T-helper 17 cell (primary cell): ENCODE measurements around the gene PIGV. TPM values are rescaled to one million over a fixed set of nuclear protein-coding genes. Genes with fewer than 3 reads are reported as not detected.

ENCODE experiments used
- ATAC-seq: fragments of 150-1000 bp; cut with Tn5 transposase; 2 replicates; pipeline ENCODE4 v1.10.0; 2021; ENCODE audit warnings: mild to moderate bottlenecking, moderate library complexity
- DNase-seq, 3 donors: peaks; one replicate each; pipeline versions ENCODE4 v3.0.0 to v3.0.0-alpha.2; 2020 to 2021
- H3K9me3 ChIP-seq: one replicate; pipeline ENCODE4 v1.7.0; 2013; ENCODE audit warnings: low read length, mild to moderate bottlenecking; ENCODE audit not compliant: control insufficient read depth, poor library complexity, severe bottlenecking
- H3K27ac Mint-ChIP-seq: one replicate; pipeline ENCODE4 v1.8.0; 2022; ENCODE audit warnings: mild to moderate bottlenecking, moderate library complexity, mixed read lengths
- H3K27me3 Mint-ChIP-seq: one replicate; pipeline ENCODE4 v1.8.0; 2022; ENCODE audit warnings: mixed read lengths
- H3K36me3 Mint-ChIP-seq: one replicate; pipeline ENCODE4 v1.8.0; 2022; ENCODE audit warnings: low read depth, mixed read lengths
- H3K4me1 Mint-ChIP-seq: one replicate; pipeline ENCODE4 v1.8.0; 2022; ENCODE audit warnings: mild to moderate bottlenecking, mixed read lengths
- H3K4me3 Mint-ChIP-seq: one replicate; pipeline ENCODE4 v1.8.0; 2022; ENCODE audit warnings: mild to moderate bottlenecking, moderate library complexity, mixed read lengths
- total RNA-seq, 4 donors: library from RNA in 2 of 4; stranded (reverse) in 2 of 4; gene quantifications; one replicate each; pipeline ENCODE4 v1.2.3 and lab custom pipeline; 2022 to 2026

PIGV gene
- total RNA-seq, 2 donors from 2014 or later, result 12.0 to 14.3 TPM

DNA sequence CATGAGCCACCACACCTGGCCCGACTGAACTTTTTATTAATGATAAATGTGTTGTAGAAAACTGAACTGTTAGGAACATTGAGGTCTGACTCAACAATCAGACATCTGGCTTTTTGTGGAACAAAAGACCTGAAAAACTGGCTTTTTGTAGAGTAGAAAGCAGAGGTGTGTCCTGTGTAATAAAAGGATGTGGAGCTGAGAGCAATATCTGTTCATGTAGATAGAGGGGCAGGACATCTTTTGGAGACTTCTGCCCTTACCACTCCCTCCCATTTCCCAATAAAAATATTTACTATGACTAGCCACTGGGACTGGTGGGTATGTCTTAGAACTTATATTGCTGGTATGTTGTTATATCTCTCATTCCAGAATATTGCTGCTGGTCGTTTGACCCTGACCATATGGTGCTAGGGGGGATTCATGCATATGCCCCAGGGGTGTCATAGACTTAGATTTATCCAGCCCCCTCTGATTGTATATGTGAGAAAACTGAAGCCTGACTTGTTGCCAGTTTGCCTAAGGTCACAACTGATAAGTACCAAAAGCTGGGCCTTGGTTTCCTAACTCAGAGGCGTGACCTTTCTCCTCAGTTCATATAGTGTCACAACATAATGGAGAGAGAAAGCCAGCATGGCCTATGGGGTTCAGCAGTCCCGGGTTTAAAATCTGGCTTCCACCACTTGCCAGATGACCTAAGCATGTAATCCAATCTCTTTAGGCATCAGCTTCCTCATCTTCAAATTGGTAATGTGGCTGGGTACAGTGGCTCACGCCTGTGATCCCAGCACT, 33.5 kb upstream of the PIGV start:
- no peak for DNase-seq
- Mint-ChIP-seq H3K27ac (peak overlapping the region; percentile 39), H3K4me3 (no peak overlapping the region), H3K27me3 (no peaks in the 10 kb centered on the region), H3K36me3 (no peaks in the 10 kb centered on the region), H3K4me1 (peaks cover 38% of the 10 kb centered on the region)
- ATAC-seq, result no peak
- H3K9me3 ChIP-seq, result no peaks in the 10 kb centered on the region

DNA sequence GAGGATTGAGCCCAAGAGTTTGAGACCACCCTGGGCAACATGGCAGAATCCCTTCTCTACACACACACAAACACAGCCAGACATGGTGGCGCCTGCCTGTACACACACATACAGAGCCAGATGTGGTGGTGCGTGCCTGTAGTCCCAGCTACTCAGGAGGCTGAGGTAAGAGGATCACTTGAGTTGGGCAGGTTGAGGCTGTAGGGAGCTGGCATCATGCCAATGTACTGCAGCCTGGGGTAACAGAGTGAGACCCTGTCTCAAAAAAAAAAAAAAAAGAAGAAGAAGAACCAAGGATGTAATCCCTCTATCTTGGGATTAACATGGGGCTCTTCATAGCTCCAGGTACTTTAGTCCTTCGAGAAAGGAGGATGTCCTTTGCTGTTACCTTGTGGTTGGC, 29.4 kb upstream of the PIGV start:
- H3K27ac Mint-ChIP-seq, result no peak overlapping the region
- peaks cover 6% of the 10 kb centered on the region for H3K36me3 Mint-ChIP-seq
- DNase-seq (no peak), ATAC-seq (no peak)
- no peaks in the 10 kb centered on the region for H3K9me3 ChIP-seq
- no peak overlapping the region for H3K4me3 Mint-ChIP-seq
- no peaks in the 10 kb centered on the region for H3K27me3 Mint-ChIP-seq
- peaks cover 25% of the 10 kb centered on the region for H3K4me1 Mint-ChIP-seq

DNA sequence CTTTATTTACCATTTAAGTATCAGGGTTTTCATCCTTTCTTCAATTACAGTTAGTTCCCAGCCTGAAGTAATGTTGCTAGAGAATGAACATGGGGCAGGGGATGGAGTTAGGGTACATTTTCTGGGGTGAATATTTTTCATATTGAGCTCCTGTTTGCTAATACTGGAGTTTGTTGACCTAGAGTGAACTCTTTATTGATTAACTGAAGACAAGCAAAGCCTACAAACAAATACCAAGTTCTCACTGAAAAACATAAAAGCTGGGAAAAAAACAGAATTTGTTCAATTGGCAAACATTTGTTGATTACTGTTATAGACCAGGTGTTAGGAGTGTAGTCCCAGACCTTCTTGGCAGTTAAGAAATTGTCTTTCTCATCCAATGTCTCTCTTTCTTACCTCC, 28.2 kb upstream of the PIGV start:
- H3K4me3 Mint-ChIP-seq, result no peak overlapping the region
- H3K4me1 Mint-ChIP-seq, result peaks cover 18% of the 10 kb centered on the region
- ATAC-seq, result no peak
- H3K27me3 Mint-ChIP-seq, result no peaks in the 10 kb centered on the region
- peak overlapping the region; percentile 66 for H3K27ac Mint-ChIP-seq
- no peak for DNase-seq
- H3K36me3 Mint-ChIP-seq, result peaks cover 6% of the 10 kb centered on the region
- H3K9me3 ChIP-seq, result no peaks in the 10 kb centered on the region

DNA sequence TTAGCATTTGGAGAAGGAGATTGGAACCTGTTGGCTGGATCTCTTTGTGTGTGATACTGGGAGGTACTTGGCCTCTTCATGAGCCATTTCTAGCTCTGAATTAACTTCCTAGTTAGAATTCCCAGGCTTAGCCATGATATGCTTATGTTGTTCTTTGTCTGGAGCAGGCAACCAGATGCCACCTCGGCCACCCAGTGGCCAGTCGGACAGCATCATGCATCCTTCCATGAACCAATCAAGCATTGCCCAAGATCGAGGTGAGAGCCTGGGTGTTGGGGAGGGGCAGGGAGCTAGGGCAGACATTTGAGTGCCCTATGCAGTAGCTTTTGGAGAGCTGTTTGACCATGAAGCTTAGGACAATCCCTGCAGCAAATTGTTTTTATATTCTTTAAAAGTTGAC, 26.5 kb upstream of the PIGV start:
- peaks cover 18% of the 10 kb centered on the region for H3K4me1 Mint-ChIP-seq
- H3K9me3 ChIP-seq, result no peaks in the 10 kb centered on the region
- DNase-seq (no peak), ATAC-seq (no peak)
- H3K36me3 Mint-ChIP-seq, result peaks cover 6% of the 10 kb centered on the region
- H3K27me3 Mint-ChIP-seq, result no peaks in the 10 kb centered on the region
- H3K27ac Mint-ChIP-seq, result peak overlapping the region; percentile 66
- no peak overlapping the region for H3K4me3 Mint-ChIP-seq

DNA sequence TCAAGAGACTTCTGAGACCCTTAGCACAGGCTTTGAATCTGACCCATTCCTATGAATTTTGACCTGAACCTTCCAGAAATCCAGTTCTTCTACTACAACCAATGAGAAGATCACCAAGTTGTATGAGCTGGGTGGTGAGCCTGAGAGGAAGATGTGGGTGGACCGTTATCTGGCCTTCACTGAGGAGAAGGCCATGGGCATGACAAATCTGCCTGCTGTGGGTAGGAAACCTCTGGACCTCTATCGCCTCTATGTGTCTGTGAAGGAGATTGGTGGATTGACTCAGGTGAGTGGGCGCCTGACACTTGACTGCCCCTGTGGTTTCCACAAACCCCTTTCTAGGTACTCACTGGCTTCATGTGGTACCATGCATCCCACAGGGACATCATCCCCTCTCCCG, 20.0 kb upstream of the PIGV start:
- DNase-seq, result no peak
- H3K4me3 Mint-ChIP-seq, result no peak overlapping the region
- H3K27me3 Mint-ChIP-seq, result no peaks in the 10 kb centered on the region
- peaks cover 3% of the 10 kb centered on the region for H3K4me1 Mint-ChIP-seq
- ATAC-seq, result no peak
- H3K36me3 Mint-ChIP-seq, result peaks cover 2% of the 10 kb centered on the region
- no peaks in the 10 kb centered on the region for H3K9me3 ChIP-seq
- H3K27ac Mint-ChIP-seq, result peak overlapping the region; percentile 76

DNA sequence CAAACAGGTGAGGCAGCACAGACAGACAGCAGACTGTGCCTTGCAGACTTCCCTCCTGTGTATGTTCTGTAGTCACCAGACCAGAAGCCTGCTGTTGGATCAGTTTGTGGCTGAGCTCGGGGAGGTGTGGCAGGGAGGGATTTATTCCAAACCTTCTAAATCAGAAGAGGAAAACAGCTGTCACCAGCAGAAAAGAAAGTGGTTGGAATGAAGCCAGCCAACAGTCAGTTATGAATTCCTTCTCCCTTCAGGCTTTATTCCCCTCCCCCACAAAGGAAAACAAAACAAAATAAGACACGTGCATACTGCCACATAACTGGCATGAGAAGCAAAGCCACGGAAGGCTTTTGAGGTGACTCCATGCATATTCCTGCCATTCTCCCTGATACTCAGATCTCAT, 19.0 kb upstream of the PIGV start:
- DNase-seq, result no peak
- no peak for ATAC-seq
- peaks cover 5% of the 10 kb centered on the region for H3K4me1 Mint-ChIP-seq
- no peak overlapping the region for H3K4me3 Mint-ChIP-seq
- no peaks in the 10 kb centered on the region for H3K9me3 ChIP-seq
- H3K27me3 Mint-ChIP-seq, result no peaks in the 10 kb centered on the region
- H3K36me3 Mint-ChIP-seq, result peaks cover 8% of the 10 kb centered on the region
- H3K27ac Mint-ChIP-seq, result peak overlapping the region; percentile 76

DNA sequence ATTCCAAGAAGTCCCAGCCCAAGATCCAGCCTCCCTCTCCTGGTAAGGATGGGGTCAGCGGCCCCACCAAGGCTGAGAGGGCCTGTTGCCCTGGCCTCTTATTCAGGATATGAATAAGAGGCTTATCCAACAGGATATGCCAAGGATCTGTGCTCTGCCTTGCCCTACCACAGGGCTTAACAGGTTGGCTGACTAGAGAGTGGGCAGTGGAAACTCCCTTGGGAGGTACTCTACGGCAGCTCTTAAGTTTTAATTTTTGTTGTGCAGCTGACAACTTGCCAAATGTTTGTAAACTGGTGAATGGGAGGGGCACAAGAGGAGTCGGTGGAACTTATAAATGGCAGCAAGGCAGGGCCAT, 16.5 kb upstream of the PIGV start:
- Mint-ChIP-seq H3K27ac (peak overlapping the region; percentile 75), H3K36me3 (peaks cover 8% of the 10 kb centered on the region), H3K4me3 (no peak overlapping the region), H3K27me3 (no peaks in the 10 kb centered on the region), H3K4me1 (peaks cover 8% of the 10 kb centered on the region)
- no peaks in the 10 kb centered on the region for H3K9me3 ChIP-seq
- ATAC-seq (no peak), DNase-seq (no peak)

DNA sequence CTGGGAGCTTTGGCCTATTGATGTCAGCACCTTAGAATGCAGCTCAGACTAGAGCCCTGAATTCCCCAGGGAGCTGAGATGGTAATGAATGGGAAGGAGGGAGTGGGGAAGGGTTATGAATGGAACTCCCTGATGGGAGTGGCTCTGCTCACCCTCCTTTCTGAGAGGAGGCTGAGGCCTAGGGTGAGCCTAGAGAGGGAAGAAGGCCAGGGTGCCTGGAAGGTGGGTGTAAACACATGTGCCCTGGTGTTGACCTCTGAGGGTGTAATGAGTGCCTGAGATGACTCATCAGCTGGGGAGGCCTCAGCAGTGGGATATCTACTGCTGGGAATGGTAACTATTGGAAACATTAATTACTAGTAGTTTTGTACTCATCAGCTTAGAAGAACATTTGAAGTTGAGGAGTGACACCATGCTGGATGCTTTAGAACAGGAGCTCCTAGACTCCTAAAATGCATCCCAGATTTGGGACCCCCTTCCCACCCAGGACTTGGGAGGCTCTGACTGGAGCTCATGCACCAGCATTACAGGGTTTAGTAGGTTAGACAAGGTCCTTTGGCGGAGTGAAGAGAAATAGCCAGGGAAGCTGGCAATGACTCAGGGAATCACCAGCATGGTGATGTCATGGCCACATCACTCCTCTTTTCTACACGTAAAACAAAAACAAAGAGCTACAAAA, 16.0 kb upstream of the PIGV start:
- H3K27me3 Mint-ChIP-seq, result no peaks in the 10 kb centered on the region
- no peaks in the 10 kb centered on the region for H3K9me3 ChIP-seq
- H3K4me1 Mint-ChIP-seq, result peaks cover 8% of the 10 kb centered on the region
- DNase-seq (no peak), ATAC-seq (no peak)
- peak overlapping the region; percentile 75 for H3K27ac Mint-ChIP-seq
- peaks cover 8% of the 10 kb centered on the region for H3K36me3 Mint-ChIP-seq
- no peak overlapping the region for H3K4me3 Mint-ChIP-seq

DNA sequence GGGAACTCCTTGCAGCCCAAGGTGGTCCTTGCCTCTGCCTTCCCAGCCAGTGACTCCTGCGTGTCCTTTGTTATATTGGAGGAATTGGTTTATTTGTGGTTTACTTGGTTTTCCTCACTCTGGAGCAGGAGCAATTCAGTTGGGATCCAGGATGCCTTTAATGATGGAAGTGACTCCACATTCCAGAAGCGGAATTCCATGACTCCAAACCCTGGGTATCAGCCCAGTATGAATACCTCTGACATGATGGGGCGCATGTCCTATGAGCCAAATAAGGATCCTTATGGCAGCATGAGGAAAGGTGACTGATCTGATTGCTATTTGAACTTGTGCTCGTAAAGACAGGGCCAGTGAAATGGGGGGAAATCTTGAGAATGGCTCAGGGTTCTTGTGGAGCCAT, 15.1 kb upstream of the PIGV start:
- DNase-seq (no peak), ATAC-seq (no peak)
- Mint-ChIP-seq H3K27me3 (no peaks in the 10 kb centered on the region), H3K27ac (peak overlapping the region; percentile 70), H3K4me3 (no peak overlapping the region), H3K36me3 (peaks cover 8% of the 10 kb centered on the region), H3K4me1 (peaks cover 8% of the 10 kb centered on the region)
- H3K9me3 ChIP-seq, result no peaks in the 10 kb centered on the region

DNA sequence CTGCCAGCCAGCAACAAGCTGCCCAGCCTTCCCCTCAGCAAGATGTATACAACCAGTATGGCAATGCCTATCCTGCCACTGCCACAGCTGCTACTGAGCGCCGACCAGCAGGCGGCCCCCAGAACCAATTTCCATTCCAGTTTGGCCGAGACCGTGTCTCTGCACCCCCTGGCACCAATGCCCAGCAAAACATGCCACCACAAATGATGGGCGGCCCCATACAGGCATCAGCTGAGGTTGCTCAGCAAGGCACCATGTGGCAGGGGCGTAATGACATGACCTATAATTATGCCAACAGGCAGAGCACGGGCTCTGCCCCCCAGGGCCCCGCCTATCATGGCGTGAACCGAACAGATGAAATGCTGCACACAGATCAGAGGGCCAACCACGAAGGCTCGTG, 13.3 kb upstream of the PIGV start:
- ATAC-seq (no peak), DNase-seq (no peak)
- Mint-ChIP-seq H3K4me1 (peaks cover 20% of the 10 kb centered on the region), H3K4me3 (no peak overlapping the region), H3K36me3 (peaks cover 16% of the 10 kb centered on the region), H3K27ac (peak overlapping the region; percentile 70), H3K27me3 (no peaks in the 10 kb centered on the region)
- H3K9me3 ChIP-seq, result no peaks in the 10 kb centered on the region

DNA sequence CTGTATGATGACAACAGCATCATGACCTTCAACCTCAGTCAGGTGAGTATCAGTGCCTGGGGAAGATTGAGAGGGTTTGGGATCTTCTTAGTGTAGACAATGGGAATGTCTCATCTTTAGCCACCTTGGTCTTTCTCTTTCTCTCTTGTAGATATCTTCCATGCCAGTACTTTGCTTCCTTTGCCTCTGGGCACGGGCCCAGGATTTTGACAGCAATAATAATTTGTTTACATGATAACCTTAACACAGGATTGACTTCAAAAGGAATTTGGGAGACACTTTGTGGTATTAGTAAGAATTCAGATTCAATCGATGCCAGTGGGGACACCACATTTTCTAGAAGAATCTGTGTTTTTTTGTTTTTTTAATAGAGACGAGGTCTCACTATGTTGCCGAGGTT, 12.1 kb upstream of the PIGV start:
- no peak overlapping the region for H3K4me3 Mint-ChIP-seq
- DNase-seq, result no peak
- no peak overlapping the region for H3K27ac Mint-ChIP-seq
- H3K4me1 Mint-ChIP-seq, result peaks cover 17% of the 10 kb centered on the region
- no peak for ATAC-seq
- peaks cover 13% of the 10 kb centered on the region for H3K36me3 Mint-ChIP-seq
- no peaks in the 10 kb centered on the region for H3K27me3 Mint-ChIP-seq
- no peaks in the 10 kb centered on the region for H3K9me3 ChIP-seq

DNA sequence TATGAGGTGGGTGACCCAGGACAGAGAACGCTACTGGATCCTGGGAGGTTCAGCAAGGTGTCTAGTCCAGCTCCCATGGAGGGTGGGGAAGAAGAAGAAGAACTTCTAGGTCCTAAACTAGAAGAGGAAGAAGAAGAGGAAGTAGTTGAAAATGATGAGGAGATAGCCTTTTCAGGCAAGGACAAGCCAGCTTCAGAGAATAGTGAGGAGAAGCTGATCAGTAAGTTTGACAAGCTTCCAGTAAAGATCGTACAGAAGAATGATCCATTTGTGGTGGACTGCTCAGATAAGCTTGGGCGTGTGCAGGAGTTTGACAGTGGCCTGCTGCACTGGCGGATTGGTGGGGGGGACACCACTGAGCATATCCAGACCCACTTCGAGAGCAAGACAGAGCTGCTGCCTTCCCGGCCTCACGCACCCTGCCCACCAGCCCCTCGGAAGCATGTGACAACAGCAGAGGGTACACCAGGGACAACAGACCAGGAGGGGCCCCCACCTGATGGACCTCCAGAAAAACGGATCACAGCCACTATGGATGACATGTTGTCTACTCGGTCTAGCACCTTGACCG, 8.6 kb upstream of the PIGV start:
- H3K27me3 Mint-ChIP-seq, result no peaks in the 10 kb centered on the region
- no peak for ATAC-seq

DNA sequence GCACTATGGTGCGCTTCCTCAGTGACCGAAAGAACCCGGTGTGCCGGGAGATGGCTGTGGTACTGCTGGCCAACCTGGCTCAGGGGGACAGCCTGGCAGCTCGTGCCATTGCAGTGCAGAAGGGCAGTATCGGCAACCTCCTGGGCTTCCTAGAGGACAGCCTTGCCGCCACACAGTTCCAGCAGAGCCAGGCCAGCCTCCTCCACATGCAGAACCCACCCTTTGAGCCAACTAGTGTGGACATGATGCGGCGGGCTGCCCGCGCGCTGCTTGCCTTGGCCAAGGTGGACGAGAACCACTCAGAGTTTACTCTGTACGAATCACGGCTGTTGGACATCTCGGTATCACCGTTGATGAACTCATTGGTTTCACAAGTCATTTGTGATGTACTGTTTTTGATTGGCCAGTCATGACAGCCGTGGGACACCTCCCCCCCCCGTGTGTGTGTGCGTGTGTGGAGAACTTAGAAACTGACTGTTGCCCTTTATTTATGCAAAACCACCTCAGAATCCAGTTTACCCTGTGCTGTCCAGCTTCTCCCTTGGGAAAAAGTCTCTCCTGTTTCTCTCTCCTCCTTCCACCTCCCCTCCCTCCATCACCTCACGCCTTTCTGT, 7.3 kb upstream of the PIGV start:
- Mint-ChIP-seq H3K27ac (peak overlapping the region; percentile 89), H3K4me1 (peaks cover 35% of the 10 kb centered on the region), H3K27me3 (no peaks in the 10 kb centered on the region), H3K36me3 (peaks cover 11% of the 10 kb centered on the region), H3K4me3 (no peak overlapping the region)
- no peaks in the 10 kb centered on the region for H3K9me3 ChIP-seq
- no peak for DNase-seq
- no peak for ATAC-seq

More for the DNA sequence above, 8.6 kb upstream of the PIGV start:
- no peaks in the 10 kb centered on the region for H3K9me3 ChIP-seq
- H3K27ac Mint-ChIP-seq, result peak overlapping the region; percentile 89
- DNase-seq, result no peak
- peaks cover 11% of the 10 kb centered on the region for H3K36me3 Mint-ChIP-seq
- no peak overlapping the region for H3K4me3 Mint-ChIP-seq
- peaks cover 31% of the 10 kb centered on the region for H3K4me1 Mint-ChIP-seq
